WI38 (cell line): Measurements from ENCODE around the gene BTLA.

Source experiments
- H3K4me3 ChIP-seq: 2 replicates; pipeline ENCODE4 v1.5.1; 2011; ENCODE audit warnings: low read depth, mild to moderate bottlenecking, control low read depth, low read length
- CTCF ChIP-seq: IDR thresholded peaks from 2 replicates; pipeline ENCODE4 v1.5.1; 2012; ENCODE audit warnings: low read depth, mild to moderate bottlenecking, control low read depth, low read length

BTLA gene

GRCh38 chr3:112472691-112473090 is 26.6 kb downstream of the BTLA start:
- no peak overlapping the region for H3K4me3 ChIP-seq
- no peak for TF ChIP-seq CTCF

GRCh38 chr3:112471596-112472325 is 27.5 kb downstream of the BTLA start:
- TF ChIP-seq CTCF, result no peak

GRCh38 chr3:112470788-112471187 is 28.5 kb downstream of the BTLA start:
- TF ChIP-seq CTCF, result no peak
- no peak overlapping the region for H3K4me3 ChIP-seq

More at GRCh38 chr3:112471596-112472325, 27.5 kb downstream of the BTLA start:
- H3K4me3 ChIP-seq, result no peak overlapping the region

- TF ChIP-seq CTCF, result no peak
- H3K4me3 ChIP-seq, result no peak overlapping the region
Measured at GRCh38 chr3:112469671-112470070, 29.6 kb downstream of the BTLA start.

GRCh38 chr3:112467539-112467938 is 31.7 kb downstream of the BTLA start:
- H3K4me3 ChIP-seq, result no peak overlapping the region
- TF ChIP-seq CTCF, result no peak

GRCh38 chr3:112466020-112466419 is 33.3 kb downstream of the BTLA start:
- no peak for TF ChIP-seq CTCF
- no peak overlapping the region for H3K4me3 ChIP-seq

- no peak overlapping the region for H3K4me3 ChIP-seq
Measured at GRCh38 chr3:112464264-112464663, 35.0 kb downstream of the BTLA start.

More at GRCh38 chr3:112464264-112464663, 35.0 kb downstream of the BTLA start:
- TF ChIP-seq CTCF, result no peak
